ENCODE measurements around the gene RASAL2. TPM values are rescaled to one million over a fixed set of nuclear protein-coding genes. Genes with fewer than 3 reads are reported as not detected.

RASAL2 gene
- total and polyA plus RNA-seq, 9 of the 15 experiments (the other 6 are each of a cell fraction or from before 2014, with no cell fraction given): 0.13 to 1.0 (median 0.62) TPM

DNA sequence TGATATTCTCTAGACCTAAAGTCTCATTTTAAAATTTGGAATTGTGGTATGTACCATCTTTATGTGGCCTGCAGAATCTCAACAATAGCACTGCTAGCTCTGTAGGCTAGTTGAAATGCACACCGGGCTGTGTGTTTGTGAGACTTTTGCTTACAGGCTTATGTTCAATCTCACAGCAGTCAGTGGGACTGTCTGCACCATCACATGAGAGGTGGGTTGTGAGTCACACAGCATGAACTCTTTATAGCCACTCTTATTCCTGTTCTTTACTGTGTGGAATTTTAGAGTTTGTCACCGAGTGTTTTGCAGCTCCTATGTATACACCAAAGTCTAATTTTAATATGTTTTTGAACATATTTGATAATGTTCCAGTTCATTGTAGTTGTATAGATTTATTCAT lies 74.6 kb downstream of the RASAL2 start:
- ChIA-PET POLR2A (no interaction called here), CTCF (ENCODE audit: low intra/inter-chr PET ratio) (no interaction called here)
- DNase-seq (ENCODE audit: extremely low read depth in 1 of 4, low spot score in 3 of 4): no peak
- no peak overlapping the region for H3K27ac ChIP-seq (ENCODE audit: extremely low read depth, low read depth, low read length)
- no peaks in the 10 kb centered on the region for H3K4me1 ChIP-seq (replicated peaks in 1 of 2; ENCODE audit: control insufficient read depth in 2 of 2, insufficient read depth in 2 of 2, low read length in 2 of 2)
- no peaks in the 10 kb centered on the region for H4K20me1 ChIP-seq (replicated peaks; ENCODE audit: control insufficient read depth, insufficient read depth, low read length)
- ATAC-seq: no peak
- no peaks in the 10 kb centered on the region; the same call in 1 of the 2 replicates for H3K9me3 ChIP-seq (replicated peaks; ENCODE audit: control insufficient read depth, insufficient read depth, low read depth, low read length)
- 2% methylated on average over 2 of the region's 2 CpGs for WGBS (ENCODE audit: insufficient coverage, low coverage, missing lambda C conversion rate)
- no peak overlapping the region for H3K9ac ChIP-seq (ENCODE audit: insufficient read depth in 1 of 2, low read depth in 2 of 2, low read length in 2 of 2)
- H3K4me2 ChIP-seq (ENCODE audit: insufficient read depth, low read length): no peak overlapping the region
- in situ Hi-C loops (cut with MboI) (no loop called here), intact Hi-C loops (cut with micrococcal nuclease) (no loop called here)
- no peak for FAIRE-seq
- no peaks in the 10 kb centered on the region for H3K27me3 ChIP-seq (ENCODE audit: control insufficient read depth in 2 of 2, insufficient read depth in 2 of 2, low read length in 2 of 2)
- no peak overlapping the region for H3K4me3 ChIP-seq
- no peaks in the 10 kb centered on the region for H3K9me1 ChIP-seq (ENCODE audit: control insufficient read depth, insufficient read depth, low read length)
- H3K79me2 ChIP-seq (ENCODE audit: control insufficient read depth, insufficient read depth, low read length): no peaks in the 10 kb centered on the region
- H3K36me3 ChIP-seq (ENCODE audit: control insufficient read depth, insufficient read depth, low read length): no peaks in the 10 kb centered on the region
- no TSS peak for BruUV-seq (replicated peaks)
- H2AFZ ChIP-seq (ENCODE audit: low read depth, low read length): no peak overlapping the region
- TF ChIP-seq EWSR1 (IDR thresholded peaks at IDR 0.05; ENCODE audit: borderline replicate concordance, low read depth, partially characterized antibody) (no peak), NR3C1 (CRISPR knock-in tag; IDR thresholded peaks at IDR 0.05) (no peak)

DNA sequence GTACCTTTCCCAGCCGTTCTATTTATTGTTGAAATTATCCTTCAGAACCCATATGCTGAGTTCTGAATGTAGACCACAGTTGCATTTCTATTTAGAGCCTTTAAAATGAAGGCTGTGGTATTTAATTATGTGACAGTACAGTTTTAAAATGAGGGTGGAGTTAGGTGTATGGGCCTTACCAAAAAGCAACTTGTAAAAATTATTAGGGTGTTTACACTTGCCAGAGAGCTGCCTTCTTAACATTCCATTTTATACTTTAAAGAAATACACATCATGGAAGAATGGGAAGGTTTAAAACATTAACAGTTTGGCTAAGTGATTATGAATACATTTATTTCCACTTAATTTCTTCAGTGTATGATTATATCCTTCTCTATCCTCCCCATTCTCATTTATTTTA lies 75.7 kb downstream of the RASAL2 start:
- POLR2A ChIA-PET: no interaction called here
- in situ Hi-C loops (cut with MboI) (no loop called here), intact Hi-C loops (cut with micrococcal nuclease) (no loop called here)
- no TSS peak for BruUV-seq (replicated peaks)
- Histone ChIP-seq H3K36me3 (ENCODE audit: control insufficient read depth, insufficient read depth, low read length) (no peaks in the 10 kb centered on the region), H3K9me1 (ENCODE audit: control insufficient read depth, insufficient read depth, low read length) (no peaks in the 10 kb centered on the region), H3K9ac (ENCODE audit: insufficient read depth in 1 of 2, low read depth in 2 of 2, low read length in 2 of 2) (no peak overlapping the region), H2AFZ (ENCODE audit: low read depth, low read length) (no peak overlapping the region), H3K27me3 (ENCODE audit: control insufficient read depth in 2 of 2, insufficient read depth in 2 of 2, low read length in 2 of 2) (no peaks in the 10 kb centered on the region), H4K20me1 (replicated peaks; ENCODE audit: control insufficient read depth, insufficient read depth, low read length) (no peaks in the 10 kb centered on the region), H3K4me3 (no peak overlapping the region), H3K79me2 (ENCODE audit: control insufficient read depth, insufficient read depth, low read length) (no peaks in the 10 kb centered on the region), H3K4me2 (ENCODE audit: insufficient read depth, low read length) (no peak overlapping the region), H3K4me1 (replicated peaks in 1 of 2; ENCODE audit: control insufficient read depth in 2 of 2, insufficient read depth in 2 of 2, low read length in 2 of 2) (no peaks in the 10 kb centered on the region), H3K27ac (ENCODE audit: extremely low read depth, low read depth, low read length) (no peak overlapping the region), H3K9me3 (replicated peaks; ENCODE audit: control insufficient read depth, insufficient read depth, low read depth, low read length) (no peaks in the 10 kb centered on the region; the same call in 1 of the 2 replicates)
- ATAC-seq (no peak), DNase-seq (ENCODE audit: extremely low read depth in 1 of 4, low spot score in 3 of 4) (no peak), FAIRE-seq (no peak)
- 0% methylated on average over 1 of the region's 1 CpG for WGBS (ENCODE audit: insufficient coverage, low coverage, missing lambda C conversion rate)
- CTCF ChIA-PET (ENCODE audit: low intra/inter-chr PET ratio): no interaction called here
- TF ChIP-seq CBFA2T2 (conservative IDR thresholded peaks at IDR 0.05) (no peak), CCAR2 (IDR thresholded peaks at IDR 0.05; ENCODE audit: low read depth, low read length) (no peak), ZNF561 (CRISPR knock-in tag; conservative IDR thresholded peaks at IDR 0.05) (no peak), HCFC1 (IDR thresholded peaks at IDR 0.05; ENCODE audit: low read depth, low read length) (no peak), DIDO1 (tag; IDR thresholded peaks at IDR 0.05; ENCODE audit: low read depth) (no peak), NFIC (IDR thresholded peaks at IDR 0.05) (no peak), NFATC3 (IDR thresholded peaks at IDR 0.05) (no peak), RBM15 (IDR thresholded peaks at IDR 0.05; ENCODE audit: insufficient read depth, low read length) (no peak), RCOR1 (IDR thresholded peaks at IDR 0.05; ENCODE audit: borderline replicate concordance in 1 of 2, low read depth in 2 of 2, low read length in 2 of 2) (no peak)
- TF ChIP-seq, protein P1, sequence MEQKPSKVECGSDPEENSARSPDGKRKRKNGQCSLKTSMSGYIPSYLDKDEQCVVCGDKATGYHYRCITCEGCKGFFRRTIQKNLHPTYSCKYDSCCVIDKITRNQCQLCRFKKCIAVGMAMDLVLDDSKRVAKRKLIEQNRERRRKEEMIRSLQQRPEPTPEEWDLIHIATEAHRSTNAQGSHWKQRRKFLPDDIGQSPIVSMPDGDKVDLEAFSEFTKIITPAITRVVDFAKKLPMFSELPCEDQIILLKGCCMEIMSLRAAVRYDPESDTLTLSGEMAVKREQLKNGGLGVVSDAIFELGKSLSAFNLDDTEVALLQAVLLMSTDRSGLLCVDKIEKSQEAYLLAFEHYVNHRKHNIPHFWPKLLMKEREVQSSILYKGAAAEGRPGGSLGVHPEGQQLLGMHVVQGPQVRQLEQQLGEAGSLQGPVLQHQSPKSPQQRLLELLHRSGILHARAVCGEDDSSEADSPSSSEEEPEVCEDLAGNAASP (IDR thresholded peaks at IDR 0.05): no peak
- TF ChIP-seq, protein P2, sequence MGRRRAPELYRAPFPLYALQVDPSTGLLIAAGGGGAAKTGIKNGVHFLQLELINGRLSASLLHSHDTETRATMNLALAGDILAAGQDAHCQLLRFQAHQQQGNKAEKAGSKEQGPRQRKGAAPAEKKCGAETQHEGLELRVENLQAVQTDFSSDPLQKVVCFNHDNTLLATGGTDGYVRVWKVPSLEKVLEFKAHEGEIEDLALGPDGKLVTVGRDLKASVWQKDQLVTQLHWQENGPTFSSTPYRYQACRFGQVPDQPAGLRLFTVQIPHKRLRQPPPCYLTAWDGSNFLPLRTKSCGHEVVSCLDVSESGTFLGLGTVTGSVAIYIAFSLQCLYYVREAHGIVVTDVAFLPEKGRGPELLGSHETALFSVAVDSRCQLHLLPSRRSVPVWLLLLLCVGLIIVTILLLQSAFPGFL (CRISPR knock-in tag; IDR thresholded peaks at IDR 0.05): no peak
- TF ChIP-seq, protein P3, sequence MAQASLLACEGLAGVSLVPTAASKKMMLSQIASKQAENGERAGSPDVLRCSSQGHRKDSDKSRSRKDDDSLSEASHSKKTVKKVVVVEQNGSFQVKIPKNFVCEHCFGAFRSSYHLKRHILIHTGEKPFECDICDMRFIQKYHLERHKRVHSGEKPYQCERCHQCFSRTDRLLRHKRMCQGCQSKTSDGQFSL (CRISPR knock-in tag; IDR thresholded peaks at IDR 0.05): no peak
- TF ChIP-seq, protein P3 (tag; IDR thresholded peaks at IDR 0.05): no peak

All from K562 (cell line).